OCI-LY7 (cell line): Measurements from ENCODE around the gene FBXL17. TPM values are rescaled to one million over a fixed set of nuclear protein-coding genes. Genes with fewer than 3 reads are reported as not detected.

Experiments used
- BruUV-seq: library from RNA; stranded (reverse); fragments of 400-500 nt; replicated peaks from 2 replicates; lab custom pipeline; 2021; lab: Mats Ljungman, UMichigan
- CTCF ChIA-PET: fragments of 300-600 bp; sonication (Branson Sonifier 250); formaldehyde crosslinking; loops from one replicate; lab custom pipeline; 2022; ENCODE audit warnings: antibody characterized with exemption; ENCODE audit not compliant: unreplicated experiment; lab: Charles Lee
- POLR2A ChIA-PET: fragments of 300-600 bp; sonication (Branson Sonifier 250); formaldehyde crosslinking; loops from one replicate; lab custom pipeline; 2022; ENCODE audit warnings: antibody characterized with exemption; lab: Charles Lee
- DNase-seq: peaks from one replicate; pipeline ENCODE4 v3.0.0-alpha.2; 2015; ENCODE audit warnings: low spot score
- H2AFZ ChIP-seq: fragments of 200-600 bp; sonication (generic), shearing (Covaris generic); 2 replicates; pipeline ENCODE4 v1.6.1; 2014; ENCODE audit warnings: mild to moderate bottlenecking, antibody characterized with exemption, low read length, moderate library complexity
- H3K27ac ChIP-seq: fragments of 200-600 bp; sonication (generic); 2 replicates; pipeline ENCODE4 v1.5.1; 2014; ENCODE audit warnings: mixed run types, low read depth, mild to moderate bottlenecking, moderate library complexity, low read length, inconsistent platforms; ENCODE audit not compliant: poor library complexity, severe bottlenecking
- H3K36me3 ChIP-seq: fragments of 200-600 bp; sonication (generic); 2 replicates; pipeline ENCODE4 v1.6.1; 2014; ENCODE audit warnings: mild to moderate bottlenecking, antibody characterized with exemption, low read length, moderate library complexity, mixed read lengths; ENCODE audit not compliant: insufficient read depth
- H3K4me1 ChIP-seq: fragments of 200-600 bp; sonication (generic); 2 replicates; pipeline ENCODE4 v1.5.1; 2014; ENCODE audit warnings: mild to moderate bottlenecking, low read length; ENCODE audit not compliant: insufficient read depth, poor library complexity, severe bottlenecking
- H3K4me2 ChIP-seq: fragments of 200-600 bp; sonication (generic); 2 replicates; pipeline ENCODE4 v1.6.1; 2014; ENCODE audit warnings: mild to moderate bottlenecking, low read length
- H3K4me3 ChIP-seq: fragments of 200-600 bp; sonication (generic); 2 replicates; pipeline ENCODE4 v1.5.1; 2014; ENCODE audit warnings: mild to moderate bottlenecking, low read depth, low read length; ENCODE audit not compliant: poor library complexity, severe bottlenecking
- H3K79me2 ChIP-seq: fragments of 200-600 bp; sonication (generic); 2 replicates; pipeline ENCODE4 v1.6.1; 2016; ENCODE audit warnings: low read depth, mild to moderate bottlenecking, low read length, moderate library complexity, mixed read lengths; ENCODE audit not compliant: insufficient read depth
- H3K9me2 ChIP-seq: fragments of 200-600 bp; sonication (generic); 2 replicates; pipeline ENCODE4 v1.6.1; 2016; ENCODE audit warnings: mild to moderate bottlenecking, low read length, mixed read lengths; ENCODE audit not compliant: insufficient read depth
- H3K9me3 ChIP-seq: fragments of 200-600 bp; sonication (generic); 2 replicates; pipeline ENCODE4 v1.6.1; 2014; ENCODE audit warnings: mild to moderate bottlenecking, mixed run types, low read length, mixed read lengths
- H4K20me1 ChIP-seq: fragments of 200-600 bp; sonication (generic); 2 replicates; pipeline ENCODE4 v1.6.1; 2014; ENCODE audit warnings: mild to moderate bottlenecking, antibody characterized with exemption, low read length, moderate library complexity, mixed read lengths; ENCODE audit not compliant: insufficient read depth
- EZH2phosphoT487 ChIP-seq: fragments of 200-600 bp; sonication (generic); IDR thresholded peaks from 2 replicates; pipeline ENCODE4 v1.6.1; 2018; ENCODE audit warnings: low read depth, borderline replicate concordance, mild to moderate bottlenecking, mixed run types, antibody characterized with exemption, low read length, moderate library complexity, mixed read lengths
- intact Hi-C: fragments of 100-400 bp; cut with micrococcal nuclease; formaldehyde crosslinking; loops from one replicate; pipeline ENCODE4 v1.10.0; 2022; ENCODE audit not compliant: unreplicated experiment
- total RNA-seq, 2 experiments: library from RNA; depleted of rRNA in 1 of 2; stranded (reverse); fragments of >200 nt in 1 of 2; shearing (Covaris generic) in 1 of 2; gene quantifications; 2 replicates each; pipeline ENCODE4 v1.2.3, GENCODE V29; 2014 to 2022
- TF ChIP-seq, protein P1 (sequence below): fragments of 200-600 bp; sonication (generic); conservative IDR thresholded peaks from 2 replicates; pipeline ENCODE4 v1.5.1; 2014; ENCODE audit warnings: mild to moderate bottlenecking, antibody characterized with exemption, low read length, moderate library complexity, mixed read lengths

The FBXL17 gene
- total RNA-seq, 2 experiments from 2014 or later, result 10.2 to 21.6 TPM

DNA sequence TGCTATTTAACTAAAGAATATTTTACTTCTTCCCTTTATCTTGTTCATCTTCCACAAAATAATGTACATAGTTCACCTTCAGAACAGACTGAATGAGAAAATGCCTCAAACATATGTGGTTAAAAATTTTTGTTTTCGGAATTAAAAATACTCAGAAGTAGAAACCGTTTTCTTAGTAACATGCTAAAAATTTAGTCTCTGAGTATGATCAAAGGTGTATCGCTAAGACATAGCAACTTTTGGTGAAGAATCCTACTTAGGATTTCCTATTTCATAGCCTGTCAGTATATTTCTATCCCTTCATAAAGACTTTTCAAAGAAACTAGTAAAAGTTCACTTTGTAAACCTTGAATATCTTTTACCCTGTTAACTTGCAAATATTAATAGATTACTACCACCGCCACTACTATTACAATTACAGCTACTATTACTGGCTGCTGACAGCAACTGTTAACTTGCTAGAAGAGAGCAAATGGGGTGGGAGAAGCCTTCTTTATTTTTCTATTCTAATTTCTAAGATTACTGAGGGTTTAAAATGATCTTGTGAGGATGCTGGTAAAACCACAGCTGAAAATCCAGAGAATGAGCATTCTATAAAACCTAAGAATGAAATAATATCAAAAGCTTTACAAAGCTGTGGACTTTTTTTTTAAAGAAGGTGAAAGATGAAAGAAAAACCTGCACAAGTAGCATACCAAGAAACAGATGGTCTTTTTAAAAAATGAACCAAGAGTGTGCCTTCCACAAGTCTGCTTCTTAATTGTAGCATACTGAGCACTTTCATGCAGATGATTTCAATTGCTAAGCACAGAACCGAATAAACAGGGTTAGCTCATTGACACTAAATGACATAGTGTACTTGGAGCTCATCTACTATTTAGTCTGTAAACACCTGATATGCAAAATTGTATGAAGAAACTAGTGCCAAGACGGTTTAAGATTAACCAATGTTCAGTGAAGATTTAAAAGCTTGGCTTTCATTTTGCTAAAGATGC lies 464.9 kb downstream of the FBXL17 start:
- Histone ChIP-seq H2AFZ (no peak overlapping the region), H3K4me3 (no peak overlapping the region), H3K27ac (no peak overlapping the region), H4K20me1 (no peaks in the 10 kb centered on the region; the same call in 1 of the 2 replicates), H3K4me2 (no peak overlapping the region), H3K9me2 (no peaks in the 10 kb centered on the region), H3K79me2 (no peaks in the 10 kb centered on the region), H3K4me1 (no peaks in the 10 kb centered on the region), H3K36me3 (no peaks in the 10 kb centered on the region), H3K9me3 (no peaks in the 10 kb centered on the region)
- ChIA-PET POLR2A (interaction anchor here (1.0 to 1.1 kb wide), 2 partner anchors 10 to 57 kb away, joined by 3 read pairs; no protein-coding TSS in a partner anchor), CTCF (no interaction called here)
- TF ChIP-seq, protein P1, sequence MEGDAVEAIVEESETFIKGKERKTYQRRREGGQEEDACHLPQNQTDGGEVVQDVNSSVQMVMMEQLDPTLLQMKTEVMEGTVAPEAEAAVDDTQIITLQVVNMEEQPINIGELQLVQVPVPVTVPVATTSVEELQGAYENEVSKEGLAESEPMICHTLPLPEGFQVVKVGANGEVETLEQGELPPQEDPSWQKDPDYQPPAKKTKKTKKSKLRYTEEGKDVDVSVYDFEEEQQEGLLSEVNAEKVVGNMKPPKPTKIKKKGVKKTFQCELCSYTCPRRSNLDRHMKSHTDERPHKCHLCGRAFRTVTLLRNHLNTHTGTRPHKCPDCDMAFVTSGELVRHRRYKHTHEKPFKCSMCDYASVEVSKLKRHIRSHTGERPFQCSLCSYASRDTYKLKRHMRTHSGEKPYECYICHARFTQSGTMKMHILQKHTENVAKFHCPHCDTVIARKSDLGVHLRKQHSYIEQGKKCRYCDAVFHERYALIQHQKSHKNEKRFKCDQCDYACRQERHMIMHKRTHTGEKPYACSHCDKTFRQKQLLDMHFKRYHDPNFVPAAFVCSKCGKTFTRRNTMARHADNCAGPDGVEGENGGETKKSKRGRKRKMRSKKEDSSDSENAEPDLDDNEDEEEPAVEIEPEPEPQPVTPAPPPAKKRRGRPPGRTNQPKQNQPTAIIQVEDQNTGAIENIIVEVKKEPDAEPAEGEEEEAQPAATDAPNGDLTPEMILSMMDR, result no peak
- no peak for TF ChIP-seq EZH2phosphoT487
- BruUV-seq, result no TSS peak
- intact Hi-C loops, result no loop called here
- no peak for DNase-seq

DNA sequence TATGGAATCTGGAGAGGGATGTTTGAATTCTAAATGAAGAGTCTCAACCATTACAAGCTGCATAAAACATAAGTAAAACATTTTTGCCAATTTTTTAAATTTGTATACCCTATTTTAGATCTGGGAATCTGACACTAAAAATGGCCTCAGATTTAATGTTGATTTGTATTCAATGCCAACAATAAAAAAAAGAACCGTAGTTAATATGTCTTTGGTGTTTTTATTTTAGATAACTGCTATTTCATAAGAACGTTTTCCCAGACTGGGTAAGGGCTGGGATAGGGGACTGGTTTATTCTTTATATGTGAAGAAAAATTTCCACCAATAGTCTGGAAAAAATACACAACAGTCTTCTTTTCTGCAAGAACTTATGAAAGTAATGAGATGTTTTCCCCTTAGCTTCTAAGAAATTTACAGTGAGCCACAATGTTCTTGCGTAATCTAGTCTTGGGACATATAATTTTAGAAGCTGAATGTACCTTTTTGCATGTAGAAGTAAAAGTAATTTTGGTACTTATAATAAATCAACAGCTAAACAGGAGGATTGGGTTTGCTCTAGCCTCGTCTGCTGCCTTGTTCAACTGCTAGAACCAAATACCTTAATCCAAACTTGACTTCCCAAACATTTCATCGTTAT lies 466.6 kb downstream of the FBXL17 start:
- Histone ChIP-seq H4K20me1 (no peaks in the 10 kb centered on the region; the same call in 1 of the 2 replicates), H3K4me1 (no peaks in the 10 kb centered on the region), H3K79me2 (no peaks in the 10 kb centered on the region), H3K4me3 (no peak overlapping the region), H3K9me2 (no peaks in the 10 kb centered on the region), H3K27ac (no peak overlapping the region), H2AFZ (no peak overlapping the region), H3K9me3 (no peaks in the 10 kb centered on the region), H3K36me3 (no peaks in the 10 kb centered on the region), H3K4me2 (no peak overlapping the region)
- ChIA-PET CTCF (no interaction called here), POLR2A (no interaction called here)
- DNase-seq, result no peak
- BruUV-seq, result no TSS peak
- TF ChIP-seq EZH2phosphoT487, result no peak
- TF ChIP-seq, protein P1, result no peak
- intact Hi-C loops, result no loop called here
